Measurements from ENCODE around the gene NAB2.
A peak's percentile ranks its signal among the peaks of the same experiment; 100 is the strongest.
"Not testable (repeated sequence)": the region's sequence is repeated elsewhere in the genome, so short reads cannot be mapped to it uniquely, and the experiment has no call there.

NAB2 gene

DNA sequence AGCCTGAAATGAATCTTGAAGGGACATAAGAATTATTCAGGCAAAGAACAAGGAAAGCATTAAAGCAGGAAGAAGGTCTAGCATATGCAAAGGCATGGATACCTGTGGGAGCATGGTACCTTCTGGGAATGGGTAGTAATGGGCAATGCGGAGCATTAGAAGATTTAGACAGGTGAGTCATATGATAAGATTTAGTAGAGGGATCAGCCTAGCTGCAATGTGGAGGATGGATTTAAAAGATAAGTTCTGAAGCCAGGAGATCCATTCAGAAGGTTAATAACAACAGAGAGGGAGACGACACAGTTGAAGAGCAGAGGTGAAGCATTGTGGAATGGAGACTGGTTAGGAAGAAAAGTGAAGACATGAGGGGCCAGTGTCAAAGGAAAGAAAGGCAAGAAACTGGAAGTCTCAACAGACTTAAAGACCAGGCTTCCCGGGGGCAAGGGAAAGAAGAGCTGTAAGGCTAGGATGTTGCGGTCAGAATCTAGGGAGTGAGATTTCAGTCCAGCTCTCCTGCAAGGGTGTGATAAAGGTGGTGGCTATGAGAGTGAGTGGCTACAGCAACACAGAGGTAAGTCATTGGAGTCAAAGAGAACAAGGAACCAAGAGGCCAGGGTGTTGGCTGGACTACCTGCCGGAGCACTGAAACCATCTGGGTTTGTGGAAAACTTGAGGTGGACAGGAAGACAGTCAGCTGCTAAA lies 27.8 kb downstream of the NAB2 start:
- no peak for DNase-seq

- DNase-seq, result peak; percentile 91
Measured at GRCh38 chr12:57118711-57119271, 29.9 kb downstream of the NAB2 start.

DNA sequence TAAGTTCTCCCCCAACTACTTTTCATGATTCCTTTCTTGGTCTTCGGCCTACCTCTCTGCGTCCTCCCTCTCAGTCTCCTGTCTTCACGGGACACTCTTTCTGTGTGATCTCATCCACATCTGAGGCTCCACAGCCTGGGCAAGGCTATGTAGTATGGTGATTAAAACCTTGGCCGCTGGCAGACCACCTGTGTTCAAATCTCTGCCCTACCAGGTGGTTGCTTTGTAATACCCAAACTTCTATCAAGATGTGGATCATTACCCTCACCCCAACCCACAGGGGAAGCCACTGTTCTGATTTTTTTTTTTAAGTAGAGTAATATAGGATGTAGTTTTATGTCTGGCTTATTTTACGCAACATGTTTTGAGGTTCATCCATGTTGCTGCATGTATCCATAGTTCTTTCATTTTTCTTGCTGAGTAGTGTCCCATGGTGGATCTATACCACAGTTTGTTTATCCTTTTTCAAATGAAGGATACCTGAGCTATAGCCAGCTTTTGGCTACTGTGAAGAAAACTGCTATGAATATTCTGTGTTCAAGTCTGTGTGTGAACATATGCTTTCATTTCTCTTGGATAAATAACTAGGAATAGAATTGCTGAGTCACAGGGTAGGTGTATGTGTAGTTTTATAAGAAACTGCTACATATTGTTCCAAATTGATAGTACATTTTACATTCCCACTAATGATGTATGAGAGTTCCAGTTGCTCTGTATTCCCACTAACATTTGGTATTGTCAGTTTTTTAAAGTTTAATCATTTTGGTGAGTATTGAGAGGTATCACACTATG lies 30.6 kb downstream of the NAB2 start:
- no peak for DNase-seq

DNA sequence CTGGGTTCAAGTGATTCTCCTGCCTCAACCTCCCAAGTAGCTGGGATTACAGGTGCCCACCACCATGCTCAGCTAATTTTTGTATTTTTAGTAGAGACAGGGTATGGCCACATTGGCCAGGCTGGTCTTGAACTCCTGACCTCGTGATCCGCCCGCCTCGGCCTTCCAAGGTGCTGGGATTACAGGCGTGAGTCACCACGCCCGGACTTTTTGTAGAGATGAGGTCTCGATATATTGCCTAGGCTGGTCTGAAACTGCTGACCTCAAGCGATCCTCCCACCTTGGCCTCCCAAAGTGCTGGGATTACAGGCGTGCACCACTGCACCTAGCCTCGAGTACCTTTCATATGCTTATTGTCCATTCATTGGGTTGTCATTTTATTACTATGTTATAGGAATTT lies 31.8 kb downstream of the NAB2 start:
- not testable (repeated sequence) for DNase-seq

DNA sequence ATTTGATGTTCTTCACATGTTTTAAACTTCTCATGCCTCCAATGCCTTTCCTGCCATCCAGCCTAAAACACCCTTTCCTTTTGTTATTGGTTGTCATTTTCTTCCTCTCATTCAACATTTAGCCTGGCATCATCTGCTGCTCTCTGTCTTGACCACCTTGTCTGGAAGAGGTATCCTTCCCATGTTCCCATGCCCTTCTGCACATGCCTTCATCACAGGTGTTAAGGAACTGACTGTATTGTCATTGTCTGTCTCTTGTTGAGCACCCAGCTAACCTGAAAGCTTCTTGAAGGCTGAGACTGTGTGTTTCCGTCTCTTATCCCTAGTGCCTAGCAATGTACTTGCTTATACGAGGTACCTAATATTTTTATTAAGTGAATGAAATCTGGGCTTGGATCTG lies 34.9 kb downstream of the NAB2 start:
- DNase-seq, result no peak

- peak; percentile 81 for DNase-seq
Measured at GRCh38 chr12:57124261-57124877, 35.5 kb downstream of the NAB2 start.

GRCh38 chr12:57126061-57126460 lies 37.1 kb downstream of the NAB2 start:
- no peak for DNase-seq

- no peak for DNase-seq
Measured at GRCh38 chr12:57126561-57126960, 37.6 kb downstream of the NAB2 start.

DNA sequence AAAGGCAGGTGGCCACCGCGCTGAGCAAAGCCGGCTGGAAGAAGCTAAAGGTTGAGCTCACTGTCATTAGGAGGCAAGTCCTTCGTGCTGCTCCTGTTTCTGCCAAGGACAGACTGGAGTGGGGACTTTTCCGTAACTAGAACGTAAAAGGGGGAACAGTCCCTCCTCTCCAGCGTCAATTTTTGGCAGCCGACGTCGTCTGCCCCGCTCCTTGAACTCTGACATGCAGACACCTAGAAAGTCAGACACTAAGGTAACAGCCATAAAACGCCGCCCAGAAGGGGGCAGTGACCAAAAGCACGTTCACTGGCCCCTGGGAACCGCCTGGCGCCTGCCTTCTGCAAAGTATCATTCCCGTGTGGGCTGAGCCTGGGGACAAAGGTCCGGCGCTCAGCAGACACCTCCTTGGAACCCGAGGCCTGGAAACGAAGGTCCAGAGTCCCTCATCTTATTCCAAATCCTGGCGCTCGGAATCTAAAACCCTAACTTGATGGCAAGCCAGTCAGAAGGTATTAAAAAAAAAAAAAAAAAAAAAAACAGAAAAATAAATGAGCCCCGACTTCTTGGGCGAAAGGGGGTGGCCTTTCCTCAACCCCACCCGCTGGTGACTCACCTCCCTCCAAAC lies 38.3 kb downstream of the NAB2 start:
- DNase-seq, result peak; percentile 57

GRCh38 chr12:57127726-57128518 lies 39.0 kb downstream of the NAB2 start, which contains the start of gene LRP1:
TSS of gene LRP1 (plus strand) at chr12:57128483. CDS start at chr12:57128965, 482 bp downstream.
- DNase-seq, result peak; percentile 74

DNA sequence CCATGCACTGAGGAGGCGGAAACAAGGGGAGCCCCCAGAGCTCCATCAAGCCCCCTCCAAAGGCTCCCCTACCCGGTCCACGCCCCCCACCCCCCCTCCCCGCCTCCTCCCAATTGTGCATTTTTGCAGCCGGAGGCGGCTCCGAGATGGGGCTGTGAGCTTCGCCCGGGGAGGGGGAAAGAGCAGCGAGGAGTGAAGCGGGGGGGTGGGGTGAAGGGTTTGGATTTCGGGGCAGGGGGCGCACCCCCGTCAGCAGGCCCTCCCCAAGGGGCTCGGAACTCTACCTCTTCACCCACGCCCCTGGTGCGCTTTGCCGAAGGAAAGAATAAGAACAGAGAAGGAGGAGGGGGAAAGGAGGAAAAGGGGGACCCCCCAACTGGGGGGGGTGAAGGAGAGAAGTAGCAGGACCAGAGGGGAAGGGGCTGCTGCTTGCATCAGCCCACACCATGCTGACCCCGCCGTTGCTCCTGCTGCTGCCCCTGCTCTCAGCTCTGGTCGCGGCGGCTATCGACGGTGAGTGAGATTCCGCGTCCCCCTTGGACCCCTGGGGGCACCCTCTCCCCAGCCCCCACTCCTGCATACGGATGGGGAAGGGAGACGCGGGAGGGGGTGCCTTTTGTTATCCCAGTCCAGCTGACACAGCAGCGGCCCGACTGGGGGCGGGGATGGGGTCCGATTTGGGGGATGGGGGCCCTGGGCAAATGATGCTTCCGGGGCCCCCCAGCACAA lies 39.8 kb downstream of the NAB2 start:
- DNase-seq, result no peak

GRCh38 chr12:57129321-57129842 lies 40.5 kb downstream of the NAB2 start:
- no peak for DNase-seq

- DNase-seq, result peak; percentile 90
Measured at GRCh38 chr12:57129889-57130288, 41.0 kb downstream of the NAB2 start.

DNA sequence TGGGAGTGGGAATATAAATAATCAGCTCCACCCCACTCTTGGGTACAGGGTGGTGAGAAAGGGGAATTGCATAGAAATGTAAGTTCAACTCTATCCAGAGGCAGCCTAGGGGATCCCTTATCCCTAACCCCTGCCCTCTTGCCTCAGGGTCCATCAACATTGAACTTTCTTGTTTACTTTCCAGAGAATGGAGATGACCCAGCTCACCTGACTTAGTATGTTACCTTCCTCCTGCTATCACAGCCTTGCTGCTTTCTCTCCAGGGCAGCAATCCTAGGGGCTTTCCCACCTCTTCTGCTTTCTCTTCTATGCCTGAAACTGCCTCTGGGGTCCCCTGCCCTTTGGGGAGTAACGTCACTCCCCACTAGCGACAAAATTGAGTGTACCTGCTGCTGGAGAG lies 42.0 kb downstream of the NAB2 start:
- no peak for DNase-seq

GRCh38 chr12:57131896-57132744 lies 43.2 kb downstream of the NAB2 start:
- no peak for DNase-seq

- no peak for DNase-seq
Measured at GRCh38 chr12:57133013-57133569, 44.2 kb downstream of the NAB2 start.

DNA sequence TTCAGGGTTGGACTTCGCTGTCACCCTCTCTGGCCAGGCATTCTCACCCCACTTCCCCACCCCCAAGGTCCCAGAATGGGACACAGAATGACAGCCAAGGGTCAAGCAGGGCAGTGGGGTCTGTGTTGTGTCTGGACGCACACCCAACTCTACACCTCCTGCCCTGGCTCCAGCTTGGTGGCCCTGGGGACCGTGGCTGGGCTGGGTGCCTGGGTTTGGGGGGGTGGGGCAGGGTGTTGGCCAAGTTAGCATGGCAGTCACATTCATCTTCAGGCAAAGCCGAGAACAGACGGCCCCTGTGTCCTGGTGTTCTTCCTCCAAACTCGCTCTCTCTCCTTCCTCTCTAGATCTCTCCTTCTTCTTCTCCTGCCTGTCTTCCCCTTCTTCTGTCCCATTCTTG lies 45.0 kb downstream of the NAB2 start:
- DNase-seq, result no peak

DNA sequence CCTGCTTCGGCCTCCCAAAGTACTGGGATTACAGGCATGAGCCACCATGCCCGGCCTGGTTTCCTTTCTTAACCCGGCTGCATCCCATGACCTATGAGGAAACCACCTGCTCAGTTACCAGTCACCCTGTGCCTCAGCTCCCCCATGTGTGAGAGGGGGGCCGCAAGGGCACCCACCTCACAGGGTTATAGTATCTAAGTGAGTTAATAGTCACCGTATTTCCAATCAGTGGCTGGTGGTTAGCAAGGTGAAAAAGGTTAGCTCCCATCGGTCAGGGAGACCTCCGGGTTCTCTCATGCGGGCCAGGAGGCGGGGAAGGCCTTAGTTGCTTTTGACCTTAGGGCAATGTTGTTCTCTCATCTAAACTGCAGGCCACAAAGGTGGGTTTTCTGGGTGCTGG lies 46.0 kb downstream of the NAB2 start:
- no peak for DNase-seq

GRCh38 chr12:57135527-57136326 lies 46.8 kb downstream of the NAB2 start:
- DNase-seq, result no peak

Data from inflammatory macrophage treated with lipopolysaccharide for 4 hours (primary cell).